ENCODE results near the gene DPYSL4.

DPYSL4 gene

GRCh38 chr10:132163826-132164515 is 22.8 kb upstream of the DPYSL4 start:
- no peak for DNase-seq

DNA sequence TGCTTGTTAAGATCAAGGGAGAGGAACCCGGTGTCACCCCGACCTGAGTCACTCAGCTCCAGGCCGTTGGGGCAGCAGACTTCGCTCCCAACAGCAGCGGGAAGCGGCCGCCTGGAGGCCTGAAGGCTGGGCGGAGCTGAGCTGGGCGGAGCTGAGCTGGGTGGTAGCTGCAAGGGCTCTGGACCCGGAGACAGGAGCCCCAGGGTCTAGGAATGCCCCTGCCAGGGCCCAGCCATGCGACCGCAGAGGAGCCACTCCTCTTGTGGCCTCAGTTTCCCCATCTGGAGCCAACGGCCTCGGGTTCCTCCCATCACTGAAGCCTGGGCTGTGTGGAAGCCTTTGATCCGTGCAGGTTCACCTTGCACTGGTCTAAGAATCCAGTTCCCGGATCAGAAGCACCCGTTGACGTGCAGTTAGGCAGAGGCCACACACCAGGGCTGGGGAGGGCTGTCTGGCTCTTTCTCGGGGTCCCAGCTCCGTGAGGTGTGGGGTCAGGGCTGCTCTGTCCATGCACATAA is 21.9 kb upstream of the DPYSL4 start:
- DNase-seq: no peak

DNA sequence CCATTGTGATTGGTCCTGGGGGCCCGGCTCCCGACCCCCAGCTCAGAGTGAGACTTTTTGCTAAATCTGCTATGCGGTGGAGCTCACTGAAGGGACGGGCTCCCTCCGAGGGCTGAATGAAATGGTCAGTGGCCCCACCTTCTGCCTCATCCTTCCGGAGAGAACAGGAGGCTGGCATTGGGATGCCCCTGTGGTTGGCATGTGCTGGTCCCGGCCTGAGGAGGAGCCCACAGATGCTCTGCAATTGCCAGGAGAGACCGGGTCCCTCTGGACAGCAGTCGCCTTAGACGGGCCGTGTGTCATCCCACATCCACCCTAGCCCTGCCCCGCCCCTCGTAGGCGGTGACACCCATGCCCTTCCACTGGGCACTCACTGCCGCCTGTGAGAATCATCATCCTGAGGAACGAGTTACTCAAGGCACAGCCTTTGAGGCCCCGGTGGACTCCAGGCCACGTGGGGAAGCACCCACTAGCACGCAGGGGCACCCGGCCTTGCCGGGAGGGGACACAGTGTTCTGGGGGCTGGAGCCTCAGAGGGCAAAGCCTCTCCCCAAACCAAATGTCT is 21.2 kb upstream of the DPYSL4 start:
- no peak for DNase-seq

DNA sequence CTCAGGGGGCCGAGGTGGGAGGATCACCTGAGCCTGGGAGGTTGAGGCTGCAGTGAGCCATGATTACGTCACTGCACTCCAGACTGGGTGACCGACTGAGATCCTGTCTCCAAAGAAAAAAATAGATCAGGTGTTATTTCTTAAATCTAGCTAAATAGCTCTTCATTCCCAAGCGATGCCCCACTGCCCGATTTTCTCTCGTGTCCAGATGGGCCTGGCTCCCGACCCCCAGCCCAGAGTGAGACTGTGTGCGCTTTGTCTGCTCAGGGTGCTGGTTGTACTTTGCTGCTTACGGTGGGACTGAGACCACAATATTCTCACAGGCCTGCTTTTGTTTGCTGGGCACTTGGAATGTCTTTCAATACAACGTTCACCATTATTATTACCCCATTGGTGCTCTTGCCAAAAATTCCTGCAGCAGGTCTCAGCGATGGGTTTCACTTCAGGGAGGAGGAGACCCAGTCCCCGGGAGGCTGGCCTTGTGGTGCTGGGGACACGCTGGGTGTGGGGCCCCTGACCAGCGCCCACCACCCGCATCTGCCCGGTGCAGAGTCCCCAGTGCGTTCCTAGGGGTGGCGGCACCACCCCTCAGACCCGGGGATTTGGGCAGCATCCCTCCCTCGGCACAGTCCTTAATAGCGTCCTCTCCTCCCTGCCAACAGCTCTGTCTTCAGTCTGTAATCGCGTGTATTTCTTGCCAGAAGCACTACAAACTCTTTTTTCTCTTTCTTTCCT is 20.4 kb upstream of the DPYSL4 start:
- no peak for DNase-seq

- DNase-seq: no peak
These were observed 19.6 kb upstream of the DPYSL4 start for GRCh38 chr10:132167041-132167674.

- DNase-seq: no peak
These were observed 18.8 kb upstream of the DPYSL4 start for GRCh38 chr10:132167976-132168375.

GRCh38 chr10:132168571-132169030 is 18.1 kb upstream of the DPYSL4 start:
- no peak for DNase-seq

DNA sequence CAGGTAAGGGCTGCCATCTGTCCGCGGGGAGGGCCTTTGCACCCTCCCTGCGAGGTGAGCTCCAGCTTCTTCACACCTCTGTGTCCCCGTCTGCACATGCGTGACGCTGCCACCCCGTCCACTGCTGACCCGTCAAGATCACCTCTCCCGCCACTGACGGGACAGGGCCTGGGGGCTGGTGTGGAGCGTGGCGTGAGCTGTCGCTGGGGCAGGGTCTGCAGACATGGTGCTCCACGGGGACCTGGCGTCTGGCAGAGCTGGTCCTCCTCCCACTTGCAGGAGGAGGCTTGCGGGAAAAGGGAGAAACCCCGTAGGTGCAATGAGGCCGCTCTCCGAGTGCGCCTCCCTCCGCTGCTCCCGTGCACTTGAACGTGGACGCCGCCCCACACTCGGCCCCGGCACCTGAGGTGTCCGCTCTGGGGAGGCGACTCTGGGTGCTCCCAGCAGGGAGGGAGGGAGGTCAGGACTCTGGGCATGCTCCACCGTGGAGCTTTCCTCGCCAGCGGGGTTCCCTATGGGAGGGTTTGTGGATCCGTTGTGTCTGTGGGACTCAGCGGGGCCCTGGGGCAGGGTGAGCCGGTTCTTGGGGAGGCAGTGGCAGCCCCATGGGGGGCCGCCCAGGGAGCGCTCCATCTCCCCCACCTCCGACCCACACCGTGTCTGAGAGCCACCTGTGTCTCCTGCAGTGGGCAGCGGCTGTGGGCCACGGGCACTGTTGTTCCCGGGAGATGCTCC is 17.6 kb upstream of the DPYSL4 start:
- DNase-seq: no peak

- no peak for DNase-seq
These were observed 16.8 kb upstream of the DPYSL4 start for GRCh38 chr10:132169766-132170560.

DNA sequence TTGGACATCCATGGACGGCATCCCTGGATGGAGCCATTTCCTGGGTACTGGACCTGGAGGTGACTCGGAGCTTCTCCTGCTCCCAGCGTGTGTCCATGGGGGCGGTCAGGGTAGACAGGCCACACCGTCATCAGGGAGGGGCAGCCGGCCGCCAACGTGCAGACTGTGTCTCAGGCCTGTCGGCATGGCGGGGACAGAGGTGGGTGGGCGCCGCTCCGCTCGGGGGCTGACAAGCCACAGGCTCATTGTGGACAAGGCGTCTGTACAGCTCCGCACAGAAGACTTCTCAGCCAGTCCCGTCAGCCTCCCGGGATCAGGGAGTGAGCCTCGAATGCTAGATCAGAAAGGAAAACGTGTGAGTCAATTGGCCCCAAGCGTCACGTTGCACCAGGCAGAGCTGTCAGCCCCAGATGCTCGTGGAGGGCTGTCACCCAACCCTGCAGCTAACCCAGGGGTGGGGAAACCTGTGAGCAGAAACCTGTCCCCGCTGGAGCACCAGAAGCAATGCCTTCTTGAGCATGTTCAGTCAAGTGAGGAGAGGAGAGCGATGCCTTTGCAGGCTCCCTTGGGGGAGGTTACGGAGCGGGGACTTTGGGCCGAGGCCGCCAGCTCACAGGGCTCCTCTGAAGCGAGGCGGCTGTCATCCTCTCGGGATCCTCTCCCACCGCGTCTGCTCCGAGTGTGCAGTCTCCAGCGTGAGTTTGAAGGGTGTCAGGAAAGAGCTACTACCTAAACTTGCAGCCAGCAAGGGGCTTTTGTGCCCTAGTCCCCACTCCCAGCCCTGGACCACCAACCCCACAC is 16.0 kb upstream of the DPYSL4 start:
- no peak for DNase-seq

GRCh38 chr10:132172091-132173066 is 14.4 kb upstream of the DPYSL4 start:
- DNase-seq: no peak

GRCh38 chr10:132173185-132173584 is 13.6 kb upstream of the DPYSL4 start:
- DNase-seq: no peak

- no peak for DNase-seq
These were observed 12.5 kb upstream of the DPYSL4 start for GRCh38 chr10:132174237-132174636.

- no peak for DNase-seq
These were observed 11.3 kb upstream of the DPYSL4 start for GRCh38 chr10:132175408-132175807.

- no peak for DNase-seq
These were observed 10.7 kb upstream of the DPYSL4 start for GRCh38 chr10:132175907-132176581.

- DNase-seq: no peak
These were observed 9.9 kb upstream of the DPYSL4 start for GRCh38 chr10:132176623-132177500.

- DNase-seq: no peak
These were observed 8.7 kb upstream of the DPYSL4 start for GRCh38 chr10:132178046-132178445.
